ENCODE results near the gene SYT12.

SYT12 gene

GRCh38 chr11:67054836-67055523 lies 32.0 kb downstream of the SYT12 start:
- DNase-seq (ENCODE audit: low read depth in 2 of 2, low spot score in 1 of 2), result no peak

DNA sequence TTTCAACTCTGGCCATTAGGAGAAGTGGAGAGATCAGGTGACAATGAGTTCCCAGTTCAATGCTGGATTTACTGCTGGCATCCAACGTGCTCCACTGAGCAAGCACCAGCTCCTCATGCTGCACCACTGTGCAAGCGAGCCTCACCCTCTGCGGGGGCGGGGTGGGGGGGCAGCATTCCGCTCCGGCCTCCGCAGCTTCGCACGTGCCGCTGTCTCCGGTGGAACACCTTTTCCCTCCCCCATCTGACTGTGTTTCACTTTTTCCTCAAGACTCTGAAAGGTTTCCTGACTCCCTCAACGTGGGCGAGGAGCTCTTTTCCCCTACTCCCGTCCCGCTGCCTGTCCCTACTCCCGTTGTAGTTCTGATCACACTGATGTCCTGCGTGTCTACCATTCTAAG lies 32.9 kb downstream of the SYT12 start:
- DNase-seq (ENCODE audit: low read depth in 2 of 2, low spot score in 1 of 2), result no peak

DNA sequence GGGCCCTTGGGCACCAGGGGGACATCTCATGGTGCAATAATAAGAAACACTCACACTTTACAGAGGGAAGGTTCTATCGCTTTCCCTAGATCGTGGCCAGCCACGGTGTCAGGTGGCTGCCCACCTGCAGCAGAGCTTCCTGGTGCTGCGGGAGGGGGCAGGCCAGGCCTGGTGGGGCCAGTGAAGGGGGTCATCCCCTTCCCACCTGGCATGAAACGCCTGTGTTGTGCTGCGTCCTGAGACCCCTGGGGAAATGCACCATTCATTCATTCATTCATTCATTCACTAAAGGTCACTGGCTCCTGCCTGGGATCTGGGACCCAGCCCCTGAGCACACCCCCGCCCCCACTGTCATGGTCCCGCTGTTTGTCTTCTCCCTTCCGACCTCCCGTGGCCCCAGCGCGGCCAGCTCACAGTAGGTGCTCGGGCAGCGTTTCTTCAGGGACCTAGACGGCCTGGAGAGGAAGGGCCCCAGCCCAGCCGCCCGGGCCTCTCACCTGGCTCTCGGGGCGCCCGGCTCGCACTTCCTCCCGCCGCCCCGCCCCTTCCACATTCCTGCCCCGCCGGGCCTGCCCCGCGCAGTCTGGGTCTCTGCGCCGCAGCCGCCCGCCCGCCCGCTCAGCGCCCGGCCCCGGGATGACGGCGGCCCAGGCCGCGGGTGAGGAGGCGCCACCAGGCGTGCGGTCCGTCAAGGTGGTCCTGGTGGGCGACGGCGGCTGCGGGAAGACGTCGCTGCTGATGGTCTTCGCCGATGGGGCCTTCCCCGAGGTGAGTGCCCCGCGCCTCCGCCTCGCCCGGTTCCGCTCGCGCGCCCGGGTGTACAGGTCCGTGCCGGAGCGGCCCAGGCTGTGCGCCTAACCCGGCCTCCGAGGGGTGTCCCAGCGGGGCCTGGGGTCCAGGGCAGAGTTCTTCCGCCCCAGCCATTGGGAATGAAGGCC lies 33.6 kb downstream of the SYT12 start, which contains the start of gene RHOD:
TSS of gene RHOD (plus strand) at position 581 of the 938 bp plus-strand sequence. CDS start at position 637, 56 bp downstream.
- DNase-seq (ENCODE audit: low read depth in 2 of 2, low spot score in 1 of 2), result no peak

DNA sequence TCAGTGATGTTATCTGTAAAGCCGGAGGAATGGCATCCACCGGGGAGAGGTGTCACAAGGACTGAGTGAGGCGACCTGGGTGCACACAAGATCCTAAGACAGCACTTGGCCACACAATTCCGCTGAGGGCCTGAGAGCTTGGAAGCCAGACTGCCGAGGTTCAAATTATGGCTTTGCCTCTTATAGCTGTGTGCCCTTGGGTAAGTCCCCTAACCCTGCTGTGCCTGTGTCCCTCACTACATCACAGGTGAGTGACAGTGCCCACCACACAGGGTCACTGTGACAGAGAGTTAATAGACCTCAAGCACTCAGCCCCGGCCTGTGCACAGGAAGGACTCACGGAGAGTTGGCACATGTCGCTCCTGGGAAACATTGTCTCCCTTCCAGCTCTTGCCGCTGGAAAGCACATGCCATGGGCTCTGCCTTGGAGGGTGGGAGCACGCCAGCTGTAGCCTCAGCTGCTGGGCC lies 34.3 kb downstream of the SYT12 start:
- no peak for DNase-seq (ENCODE audit: low read depth in 2 of 2, low spot score in 1 of 2)

GRCh38 chr11:67058506-67058905 lies 35.6 kb downstream of the SYT12 start:
- no peak for DNase-seq (ENCODE audit: low read depth in 2 of 2, low spot score in 1 of 2)

DNA sequence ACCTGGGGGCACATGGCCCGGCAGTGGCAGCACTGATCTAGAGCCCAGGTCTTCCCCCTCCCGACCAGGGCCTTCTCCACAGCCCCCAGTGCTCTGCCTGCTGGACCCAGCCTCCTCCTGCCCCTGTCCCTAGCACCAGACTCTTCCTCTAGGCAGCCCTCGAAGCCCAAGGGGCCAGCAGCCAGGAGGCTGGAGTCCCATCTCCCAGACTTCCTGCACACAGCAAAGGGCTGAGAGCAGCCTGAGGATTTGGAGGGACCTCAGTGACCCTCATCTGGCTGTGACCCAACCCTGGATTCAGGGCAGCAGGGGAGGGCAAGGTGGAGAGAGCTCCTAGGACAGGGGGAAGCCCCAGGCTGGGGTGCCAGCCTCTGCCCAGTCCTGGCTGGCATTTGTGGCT lies 36.7 kb downstream of the SYT12 start:
- no peak for DNase-seq (ENCODE audit: low read depth in 2 of 2, low spot score in 1 of 2)

- no peak for DNase-seq (ENCODE audit: low read depth in 2 of 2, low spot score in 1 of 2)
Measured at GRCh38 chr11:67060111-67060522, 37.2 kb downstream of the SYT12 start.

- no peak for DNase-seq (ENCODE audit: low read depth in 2 of 2, low spot score in 1 of 2)
Measured at GRCh38 chr11:67062526-67063373, 39.8 kb downstream of the SYT12 start.

GRCh38 chr11:67066333-67066709 lies 43.4 kb downstream of the SYT12 start:
- no peak for DNase-seq (ENCODE audit: low read depth in 2 of 2, low spot score in 1 of 2)

GRCh38 chr11:67071420-67072284 lies 48.7 kb downstream of the SYT12 start:
- DNase-seq (ENCODE audit: low read depth in 2 of 2, low spot score in 1 of 2), result peak; percentile 46 to 54

- DNase-seq (ENCODE audit: low read depth in 2 of 2, low spot score in 1 of 2), result no peak
Measured at GRCh38 chr11:67072295-67072694, 49.4 kb downstream of the SYT12 start.

GRCh38 chr11:67073908-67074307 lies 51.0 kb downstream of the SYT12 start:
- DNase-seq (ENCODE audit: low read depth in 2 of 2, low spot score in 1 of 2), result no peak

DNA sequence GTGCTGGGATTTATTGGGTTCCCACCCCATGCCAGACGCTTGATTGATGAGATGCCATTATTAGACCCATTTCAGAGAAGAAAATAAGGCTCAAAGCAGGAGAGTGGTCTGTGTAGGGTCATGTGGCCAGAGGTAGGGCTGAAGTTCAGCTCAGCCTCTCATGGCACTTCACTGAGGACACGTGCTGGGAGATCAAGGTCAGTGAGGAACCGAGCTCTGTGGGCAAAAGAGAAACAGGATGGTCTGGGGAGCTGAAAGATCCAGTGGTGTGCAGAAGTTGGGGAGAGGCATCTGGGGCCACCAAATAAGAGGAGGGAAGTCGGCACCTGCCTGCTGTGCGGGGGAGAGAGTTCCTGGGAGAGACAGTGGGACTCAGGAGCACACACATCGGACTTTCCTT lies 53.3 kb downstream of the SYT12 start:
- DNase-seq (ENCODE audit: low read depth in 2 of 2, low spot score in 1 of 2), result no peak

- no peak for DNase-seq (ENCODE audit: low read depth in 2 of 2, low spot score in 1 of 2)
Measured at GRCh38 chr11:67079065-67079705, 56.3 kb downstream of the SYT12 start.

GRCh38 chr11:67082071-67082791 lies 59.3 kb downstream of the SYT12 start:
- no peak for DNase-seq (ENCODE audit: low read depth in 2 of 2, low spot score in 1 of 2)

DNA sequence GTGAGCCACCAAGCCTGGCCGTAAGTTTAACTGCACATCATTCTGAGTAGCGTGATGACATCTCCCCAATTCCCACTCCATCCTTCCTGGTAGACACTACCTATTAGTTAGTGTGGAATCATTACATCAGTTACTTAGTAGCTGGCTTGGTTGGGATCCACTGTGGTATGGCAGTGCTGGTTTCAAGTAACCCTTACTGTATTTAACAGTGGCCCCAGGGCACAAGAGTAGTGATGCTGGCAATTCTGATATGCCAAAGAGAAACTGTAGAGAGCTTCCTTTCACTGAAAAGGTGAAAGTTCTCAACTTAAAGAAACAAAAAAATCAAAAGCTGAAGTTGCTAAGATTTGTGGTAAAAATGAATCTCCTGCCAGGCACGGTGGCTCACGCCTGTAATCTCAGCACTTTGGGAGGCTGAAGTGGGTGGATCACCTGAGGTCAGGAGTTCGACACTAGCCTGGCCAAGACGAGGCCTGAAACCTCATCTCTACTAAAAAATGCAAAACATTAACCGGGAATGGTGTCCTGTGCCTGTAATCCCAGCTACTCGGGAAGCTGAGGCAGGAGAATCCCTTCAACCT lies 60.9 kb downstream of the SYT12 start:
- DNase-seq (ENCODE audit: low read depth in 2 of 2, low spot score in 1 of 2), result no peak

GRCh38 chr11:67085617-67086016 lies 62.7 kb downstream of the SYT12 start:
- no peak for DNase-seq (ENCODE audit: low read depth in 2 of 2, low spot score in 1 of 2)

DNA sequence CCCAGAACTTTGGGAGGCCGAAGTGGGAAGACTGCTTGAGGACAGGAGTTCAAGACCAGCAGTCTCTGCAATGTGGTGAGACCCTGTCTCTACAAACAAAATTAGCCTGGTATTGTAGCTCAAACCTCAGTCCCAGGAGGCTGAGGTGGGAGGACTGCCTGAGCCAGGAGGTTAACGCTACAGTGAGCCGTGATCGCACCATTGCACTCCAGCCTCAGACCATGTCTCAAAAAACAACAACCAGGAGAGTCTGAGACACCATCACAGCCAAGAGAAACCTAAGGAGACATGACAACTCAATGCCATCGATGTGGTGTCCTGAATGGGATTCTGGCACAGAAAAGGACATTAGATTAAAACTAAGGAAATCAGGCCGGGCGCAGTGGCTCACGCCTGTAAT lies 67.8 kb downstream of the SYT12 start:
- no peak for DNase-seq (ENCODE audit: low read depth in 2 of 2, low spot score in 1 of 2)

DNA sequence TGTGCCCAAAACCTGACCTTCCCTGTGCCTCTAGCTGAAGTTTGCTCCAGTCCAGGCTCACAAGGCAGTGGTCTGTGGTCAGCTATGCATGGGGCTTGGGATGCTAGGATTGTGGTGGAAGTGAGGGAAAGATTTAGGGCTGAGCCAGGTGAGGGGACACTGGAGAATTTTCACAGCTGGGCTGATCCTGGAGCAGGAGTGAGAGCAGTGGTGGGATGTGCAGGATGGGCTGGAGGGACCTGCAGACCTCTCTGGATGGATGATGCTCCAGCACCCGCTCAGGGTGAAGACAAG lies 72.2 kb downstream of the SYT12 start:
- no peak for DNase-seq (ENCODE audit: low read depth in 2 of 2, low spot score in 1 of 2)

All from stimulated activated CD8-positive, alpha-beta memory T cell treated with anti-CD3 and anti-CD28 coated beads, Interleukin-4, amount 100 ng/mL, for 1 hour (primary cell).